WTC11 (cell line): Measurements from ENCODE around the gene FITM1.

Source experiments
- IRF2 ChIP-seq: sonication (generic); formaldehyde crosslinking; IDR thresholded peaks from 2 replicates; pipeline ENCODE4 v1.8.0; 2022; ENCODE audit warnings: low read depth, missing genetic modification reagents, borderline replicate concordance
- TF ChIP-seq, protein P1 (sequence below): fragments of 200-600 bp; IDR thresholded peaks from 2 replicates; pipeline ENCODE4 v1.8.0; 2022; ENCODE audit warnings: antibody characterized with exemption
- TF ChIP-seq, protein P2 (sequence below): sonication (generic); formaldehyde crosslinking; IDR thresholded peaks from 2 replicates; pipeline ENCODE4 v1.8.0; 2022; ENCODE audit warnings: mild to moderate bottlenecking, missing genetic modification reagents

DNA sequence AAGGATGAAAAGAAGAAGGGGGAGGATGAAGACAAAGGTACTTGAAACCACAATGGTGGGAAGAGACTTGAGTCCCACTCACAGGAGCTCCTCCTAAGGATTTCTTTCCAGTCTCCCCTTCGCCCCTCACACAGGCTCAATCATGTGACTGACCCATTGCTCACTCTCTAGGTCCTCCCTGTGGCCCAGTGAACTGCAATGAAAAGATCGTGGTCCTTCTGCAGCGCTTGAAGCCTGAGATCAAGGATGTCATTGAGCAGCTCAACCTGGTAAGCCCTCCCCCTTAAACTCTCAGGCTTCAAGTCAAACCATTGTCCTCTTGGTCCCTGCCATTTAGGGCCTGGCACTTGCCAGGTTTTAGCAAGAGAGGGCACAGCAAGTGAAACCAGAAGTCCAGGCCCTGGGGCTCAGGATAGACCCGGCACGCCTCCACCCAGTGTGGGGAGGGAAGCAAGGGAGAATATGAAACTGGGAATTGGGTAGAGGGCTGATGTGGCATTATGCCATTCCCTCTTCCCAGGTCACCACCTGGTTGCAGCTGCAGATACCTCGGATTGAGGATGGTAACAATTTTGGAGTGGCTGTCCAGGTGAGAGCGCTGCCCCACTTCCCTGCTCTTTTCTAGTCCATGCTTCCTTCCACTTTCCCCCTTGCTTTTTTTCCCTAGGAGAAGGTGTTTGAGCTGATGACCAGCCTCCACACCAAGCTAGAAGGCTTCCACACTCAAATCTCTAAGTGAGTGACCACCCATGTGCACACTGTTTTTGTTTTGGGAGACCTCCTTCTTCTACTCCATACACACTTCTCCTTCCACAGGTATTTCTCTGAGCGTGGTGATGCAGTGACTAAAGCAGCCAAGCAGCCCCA lies 7.3 kb downstream of the FITM1 start:
- TF ChIP-seq, protein P1, sequence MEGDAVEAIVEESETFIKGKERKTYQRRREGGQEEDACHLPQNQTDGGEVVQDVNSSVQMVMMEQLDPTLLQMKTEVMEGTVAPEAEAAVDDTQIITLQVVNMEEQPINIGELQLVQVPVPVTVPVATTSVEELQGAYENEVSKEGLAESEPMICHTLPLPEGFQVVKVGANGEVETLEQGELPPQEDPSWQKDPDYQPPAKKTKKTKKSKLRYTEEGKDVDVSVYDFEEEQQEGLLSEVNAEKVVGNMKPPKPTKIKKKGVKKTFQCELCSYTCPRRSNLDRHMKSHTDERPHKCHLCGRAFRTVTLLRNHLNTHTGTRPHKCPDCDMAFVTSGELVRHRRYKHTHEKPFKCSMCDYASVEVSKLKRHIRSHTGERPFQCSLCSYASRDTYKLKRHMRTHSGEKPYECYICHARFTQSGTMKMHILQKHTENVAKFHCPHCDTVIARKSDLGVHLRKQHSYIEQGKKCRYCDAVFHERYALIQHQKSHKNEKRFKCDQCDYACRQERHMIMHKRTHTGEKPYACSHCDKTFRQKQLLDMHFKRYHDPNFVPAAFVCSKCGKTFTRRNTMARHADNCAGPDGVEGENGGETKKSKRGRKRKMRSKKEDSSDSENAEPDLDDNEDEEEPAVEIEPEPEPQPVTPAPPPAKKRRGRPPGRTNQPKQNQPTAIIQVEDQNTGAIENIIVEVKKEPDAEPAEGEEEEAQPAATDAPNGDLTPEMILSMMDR: no peak
- no peak for TF ChIP-seq IRF2 (CRISPR knock-in tag)
- TF ChIP-seq, protein P2, sequence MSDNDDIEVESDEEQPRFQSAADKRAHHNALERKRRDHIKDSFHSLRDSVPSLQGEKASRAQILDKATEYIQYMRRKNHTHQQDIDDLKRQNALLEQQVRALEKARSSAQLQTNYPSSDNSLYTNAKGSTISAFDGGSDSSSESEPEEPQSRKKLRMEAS (CRISPR knock-in tag): no peak
